Liver (tissue), 9 donors: ENCODE data around the gene TNFSF10. TPM values are rescaled to one million over a fixed set of nuclear protein-coding genes. Genes with fewer than 3 reads are reported as not detected.
A peak's percentile ranks its signal among the peaks of the same experiment; 100 is the strongest.

Experiments
- DNase-seq: peaks from one replicate; pipeline ENCODE4 v3.0.0-alpha.2; 2017; ENCODE audit warnings: low spot score
- H3K27ac ChIP-seq, 2 donors: one replicate each; pipeline ENCODE4 v1.7.0; 2013; ENCODE audit warnings: inconsistent platforms in 2 of 2, low read length in 2 of 2, control low read depth in 1 of 2, low read depth in 1 of 2, mild to moderate bottlenecking in 1 of 2
- H3K27me3 ChIP-seq, 4 donors: one replicate each; pipeline versions ENCODE4 v1.6.1 to v1.7.0; 2013; ENCODE audit warnings: low read length in 3 of 4, inconsistent platforms in 1 of 4, mild to moderate bottlenecking in 1 of 4, moderate library complexity in 1 of 4; ENCODE audit not compliant: control insufficient read depth in 4 of 4, insufficient read depth in 4 of 4
- H3K36me3 ChIP-seq, 4 donors: one replicate each; pipeline versions ENCODE4 v1.6.1 to v1.7.0; 2013; ENCODE audit warnings: low read length in 3 of 4, mild to moderate bottlenecking in 3 of 4, low read depth in 1 of 4, moderate library complexity in 1 of 4; ENCODE audit not compliant: control insufficient read depth in 4 of 4, insufficient read depth in 3 of 4
- H3K4me1 ChIP-seq, 4 donors: one replicate each; pipeline versions ENCODE4 v1.6.1 to v1.7.0; 2013; ENCODE audit warnings: low read length in 3 of 4, mild to moderate bottlenecking in 3 of 4, moderate library complexity in 1 of 4; ENCODE audit not compliant: control insufficient read depth in 4 of 4, insufficient read depth in 4 of 4
- H3K4me3 ChIP-seq, 3 donors: one replicate each; pipeline versions ENCODE4 v1.6.1 to v1.7.0; 2013; ENCODE audit warnings: low read length in 3 of 3, control low read depth in 1 of 3, low read depth in 1 of 3, mild to moderate bottlenecking in 1 of 3
- H3K9ac ChIP-seq, 2 donors: one replicate each; pipeline ENCODE4 v1.7.0; 2013; ENCODE audit warnings: low read length in 2 of 2, mild to moderate bottlenecking in 2 of 2, moderate library complexity in 2 of 2, control low read depth in 1 of 2, low read depth in 1 of 2
- H3K9me3 ChIP-seq, 4 donors: one replicate each; pipeline versions ENCODE4 v1.6.1 to v1.7.0; 2013; ENCODE audit warnings: low read length in 3 of 4; ENCODE audit not compliant: control insufficient read depth in 4 of 4
- EGR1 ChIP-seq, 2 donors: IDR thresholded peaks; 2 replicates each; pipeline ENCODE4 v1.6.1; 2016 to 2018; ENCODE audit warnings: antibody characterized with exemption in 2 of 2, low read depth in 2 of 2
- FOXA1 ChIP-seq: IDR thresholded peaks from 2 replicates; pipeline ENCODE4 v1.6.1; 2016; ENCODE audit warnings: antibody characterized with exemption
- FOXA2 ChIP-seq: IDR thresholded peaks from 2 replicates; pipeline ENCODE4 v1.6.1; 2016; ENCODE audit warnings: antibody characterized with exemption
- GABPA ChIP-seq, 2 donors: IDR thresholded peaks in 1 of 2; conservative IDR thresholded peaks in 1 of 2; 2 replicates each; pipeline ENCODE4 v1.6.1; 2016; ENCODE audit warnings: antibody characterized with exemption in 2 of 2, mild to moderate bottlenecking in 1 of 2, moderate library complexity in 1 of 2
- HNF4A ChIP-seq, 2 donors: conservative IDR thresholded peaks; 2 replicates each; pipeline ENCODE4 v1.6.1; 2016; ENCODE audit warnings: antibody characterized with exemption in 2 of 2, mild to moderate bottlenecking in 2 of 2
- HNF4G ChIP-seq: IDR thresholded peaks from 2 replicates; pipeline ENCODE4 v1.6.1; 2016; ENCODE audit warnings: antibody characterized with exemption
- JUND ChIP-seq, 2 donors: IDR thresholded peaks; 2 replicates each; pipeline ENCODE4 v1.6.1; 2016; ENCODE audit warnings: antibody characterized with exemption in 2 of 2
- NR2F2 ChIP-seq: IDR thresholded peaks from 2 replicates; pipeline ENCODE4 v1.6.1; 2016; ENCODE audit warnings: antibody characterized with exemption
- RAD21 ChIP-seq, 2 donors: IDR thresholded peaks; 2 replicates each; pipeline ENCODE4 v1.6.1; 2016; ENCODE audit warnings: antibody characterized with exemption in 2 of 2, mild to moderate bottlenecking in 2 of 2
- RXRA ChIP-seq, 2 donors: IDR thresholded peaks; 2 replicates each; pipeline ENCODE4 v1.6.1; 2017 to 2018; ENCODE audit warnings: antibody characterized with exemption in 2 of 2, mild to moderate bottlenecking in 1 of 2
- SP1 ChIP-seq: IDR thresholded peaks from 2 replicates; pipeline ENCODE4 v1.6.1; 2018; ENCODE audit warnings: antibody characterized with exemption, mild to moderate bottlenecking
- TAF1 ChIP-seq: conservative IDR thresholded peaks from 2 replicates; pipeline ENCODE4 v1.6.1; 2016; ENCODE audit warnings: antibody characterized with exemption, mild to moderate bottlenecking
- WGBS: extraction: QIAGEN DNeasy Blood & Tissue Kit; methylation state at CpG from one replicate; pipeline ENCODE4 v1.1.7; 2013; 5-methylcytosine and 5-hydroxymethylcytosine counted together
- polyA plus RNA-seq, 2 donors: library from polyadenylated mRNA; stranded (reverse) in 1 of 2; unstranded in 1 of 2; fragments of 200-250 nt in 1 of 2; fragments of >200 nt in 1 of 2; fragmentation: Nextera tagmentation in 1 of 2; extraction: Ambion mirVana in 1 of 2; gene quantifications; one replicate each; pipeline versions ENCODE4 v1.2.1 to v1.2.3, GENCODE V29; 2013 to 2015
- total RNA-seq, 2 donors: library from RNA; depleted of rRNA; stranded (reverse); fragments of >200 nt; gene quantifications; one replicate each; pipeline ENCODE4 v1.2.3, GENCODE V29; 2014
- TF ChIP-seq, protein P1 (sequence below): IDR thresholded peaks from 2 replicates; pipeline ENCODE4 v1.6.1; 2016; ENCODE audit warnings: antibody characterized with exemption, mild to moderate bottlenecking
- TF ChIP-seq, protein P2 (sequence below): IDR thresholded peaks from 2 replicates; pipeline ENCODE4 v1.6.1; 2016; ENCODE audit warnings: antibody characterized with exemption
- TF ChIP-seq, protein P3 (sequence below): fragments of 150-350 bp; IDR thresholded peaks from 2 replicates; pipeline ENCODE4 v1.5.1; 2017; ENCODE audit warnings: improper control_type of control experiment, low read depth, low read length; ENCODE audit not compliant: missing input control
- TF ChIP-seq, protein P4 (sequence below): IDR thresholded peaks from 2 replicates; pipeline ENCODE4 v1.6.1; 2016; ENCODE audit warnings: antibody characterized with exemption
- donor health status: healthy.
- donor health status: healthy.
- donor health status: healthy.
- donor health status: healthy.
- donor health status: healthy.

TNFSF10 gene
- total and polyA plus RNA-seq, 4 donors = 16.2 to 67.1 (median 37.5) TPM

DNA sequence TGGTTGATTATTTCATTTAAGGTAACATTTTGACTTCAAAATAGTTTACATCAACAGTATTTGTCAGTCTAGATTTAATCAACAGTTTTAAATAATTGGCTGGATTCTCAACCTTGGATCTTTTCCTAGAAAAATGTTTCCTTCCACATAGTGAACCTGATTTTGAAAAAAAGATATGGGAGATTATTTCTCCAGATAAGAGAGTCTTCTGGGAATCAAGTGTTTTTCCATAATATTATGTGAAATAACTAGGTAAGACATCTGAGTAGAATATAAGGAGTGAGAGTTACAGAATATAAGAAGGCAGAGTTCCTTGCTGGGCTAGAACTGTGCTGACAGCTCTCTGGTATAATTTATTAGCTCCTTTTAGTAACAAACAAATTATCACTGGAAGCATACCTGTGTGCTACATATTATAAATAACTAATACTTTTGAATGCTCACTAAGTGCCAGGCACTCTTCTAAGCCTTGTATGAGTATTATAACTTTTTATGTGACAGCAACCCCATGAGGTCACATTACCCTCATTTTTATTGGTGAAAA is 18.8 kb upstream of the TNFSF10 start:
- Histone ChIP-seq H3K9ac (peak overlapping the region in 1 of 2 donors; percentile 16), H3K36me3 (no peaks in the 10 kb centered on the region), H3K27me3 (no peaks in the 10 kb centered on the region), H3K4me3 (no peak overlapping the region), H3K27ac (peak overlapping the region; percentile 66 to 85), H3K9me3 (no peaks in the 10 kb centered on the region), H3K4me1 (peaks cover 0 to 26% (median 11%) of the 10 kb centered on the region in 4 donors)
- no peak for DNase-seq
- TF ChIP-seq GABPA (IDR thresholded peaks at IDR 0.05 in 1 of 2, conservative IDR thresholded peaks at IDR 0.05 in 1 of 2) (no peak), EGR1 (IDR thresholded peaks at IDR 0.05; ENCODE audit: low read depth in 2 of 2) (no peak), TAF1 (no peak), FOXA1 (no peak), RAD21 (IDR thresholded peaks at IDR 0.05) (no peak), NR2F2 (no peak), JUND (IDR thresholded peaks at IDR 0.05) (no peak), SP1 (no peak)
- TF ChIP-seq, protein P1, sequence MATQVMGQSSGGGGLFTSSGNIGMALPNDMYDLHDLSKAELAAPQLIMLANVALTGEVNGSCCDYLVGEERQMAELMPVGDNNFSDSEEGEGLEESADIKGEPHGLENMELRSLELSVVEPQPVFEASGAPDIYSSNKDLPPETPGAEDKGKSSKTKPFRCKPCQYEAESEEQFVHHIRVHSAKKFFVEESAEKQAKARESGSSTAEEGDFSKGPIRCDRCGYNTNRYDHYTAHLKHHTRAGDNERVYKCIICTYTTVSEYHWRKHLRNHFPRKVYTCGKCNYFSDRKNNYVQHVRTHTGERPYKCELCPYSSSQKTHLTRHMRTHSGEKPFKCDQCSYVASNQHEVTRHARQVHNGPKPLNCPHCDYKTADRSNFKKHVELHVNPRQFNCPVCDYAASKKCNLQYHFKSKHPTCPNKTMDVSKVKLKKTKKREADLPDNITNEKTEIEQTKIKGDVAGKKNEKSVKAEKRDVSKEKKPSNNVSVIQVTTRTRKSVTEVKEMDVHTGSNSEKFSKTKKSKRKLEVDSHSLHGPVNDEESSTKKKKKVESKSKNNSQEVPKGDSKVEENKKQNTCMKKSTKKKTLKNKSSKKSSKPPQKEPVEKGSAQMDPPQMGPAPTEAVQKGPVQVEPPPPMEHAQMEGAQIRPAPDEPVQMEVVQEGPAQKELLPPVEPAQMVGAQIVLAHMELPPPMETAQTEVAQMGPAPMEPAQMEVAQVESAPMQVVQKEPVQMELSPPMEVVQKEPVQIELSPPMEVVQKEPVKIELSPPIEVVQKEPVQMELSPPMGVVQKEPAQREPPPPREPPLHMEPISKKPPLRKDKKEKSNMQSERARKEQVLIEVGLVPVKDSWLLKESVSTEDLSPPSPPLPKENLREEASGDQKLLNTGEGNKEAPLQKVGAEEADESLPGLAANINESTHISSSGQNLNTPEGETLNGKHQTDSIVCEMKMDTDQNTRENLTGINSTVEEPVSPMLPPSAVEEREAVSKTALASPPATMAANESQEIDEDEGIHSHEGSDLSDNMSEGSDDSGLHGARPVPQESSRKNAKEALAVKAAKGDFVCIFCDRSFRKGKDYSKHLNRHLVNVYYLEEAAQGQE = no peak
- TF ChIP-seq, protein P2, sequence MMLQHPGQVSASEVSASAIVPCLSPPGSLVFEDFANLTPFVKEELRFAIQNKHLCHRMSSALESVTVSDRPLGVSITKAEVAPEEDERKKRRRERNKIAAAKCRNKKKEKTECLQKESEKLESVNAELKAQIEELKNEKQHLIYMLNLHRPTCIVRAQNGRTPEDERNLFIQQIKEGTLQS = no peak

DNA sequence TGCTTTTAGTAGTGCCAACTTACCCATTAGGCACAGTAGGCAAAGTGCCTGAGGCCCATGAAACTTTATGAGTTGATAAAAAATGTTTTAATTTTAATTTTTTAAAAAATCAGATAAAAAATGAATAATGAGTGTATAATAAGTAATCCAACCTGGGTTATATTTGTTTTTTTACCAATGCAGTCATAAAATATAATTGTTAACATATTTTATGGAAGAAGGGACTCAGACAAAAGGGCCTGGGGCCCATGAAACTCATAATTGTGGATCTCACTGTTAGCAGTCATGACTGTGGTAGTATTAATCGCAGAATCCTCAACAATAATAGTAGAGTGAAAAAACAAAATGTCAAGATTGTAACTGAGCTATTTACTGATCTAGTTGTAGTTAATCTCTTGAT is 16.8 kb upstream of the TNFSF10 start:
- no peak overlapping the region for H3K9ac ChIP-seq
- DNase-seq = no peak
- no peaks in the 10 kb centered on the region for H3K36me3 ChIP-seq
- TF ChIP-seq FOXA2 (no peak), EGR1 (IDR thresholded peaks at IDR 0.05; ENCODE audit: low read depth in 2 of 2) (no peak), JUND (IDR thresholded peaks at IDR 0.05) (no peak), FOXA1 (no peak), GABPA (IDR thresholded peaks at IDR 0.05 in 1 of 2, conservative IDR thresholded peaks at IDR 0.05 in 1 of 2) (no peak), HNF4A (conservative IDR thresholded peaks at IDR 0.05) (no peak)
- TF ChIP-seq, protein P2 = no peak
- H3K27me3 ChIP-seq = no peaks in the 10 kb centered on the region
- peak overlapping the region in 1 of 2 donors; percentile 26 for H3K27ac ChIP-seq
- H3K9me3 ChIP-seq = no peaks in the 10 kb centered on the region
- H3K4me3 ChIP-seq = no peak overlapping the region
- WGBS = 94% methylated on average over 1 of the region's 1 CpG
- H3K4me1 ChIP-seq = peaks cover 0 to 23% (median 8%) of the 10 kb centered on the region in 4 donors

DNA sequence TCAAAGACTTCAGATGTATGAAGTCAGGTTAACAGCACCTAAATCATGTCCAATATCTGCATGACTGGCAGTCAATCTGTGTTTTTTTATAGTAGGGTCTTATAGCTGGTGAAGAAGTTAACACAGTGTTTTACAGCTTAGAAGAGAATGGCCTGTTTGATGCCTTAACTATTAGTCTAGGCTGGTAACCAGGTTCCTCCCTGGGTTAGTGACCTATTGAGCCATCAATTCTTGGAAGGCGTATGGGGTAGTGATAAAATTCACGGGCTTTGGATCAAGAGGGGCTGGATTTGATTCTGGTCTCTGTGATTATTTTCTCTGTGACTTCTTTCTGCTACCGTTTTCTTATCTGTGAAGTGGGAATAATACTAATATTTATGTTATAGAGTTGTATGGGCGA is 16.0 kb upstream of the TNFSF10 start:
- DNase-seq = no peak
- H3K4me1 ChIP-seq = peaks cover 0 to 23% (median 8%) of the 10 kb centered on the region in 4 donors
- no peak overlapping the region for H3K9ac ChIP-seq
- H3K36me3 ChIP-seq = no peaks in the 10 kb centered on the region
- H3K9me3 ChIP-seq = no peaks in the 10 kb centered on the region
- TF ChIP-seq, protein P3, sequence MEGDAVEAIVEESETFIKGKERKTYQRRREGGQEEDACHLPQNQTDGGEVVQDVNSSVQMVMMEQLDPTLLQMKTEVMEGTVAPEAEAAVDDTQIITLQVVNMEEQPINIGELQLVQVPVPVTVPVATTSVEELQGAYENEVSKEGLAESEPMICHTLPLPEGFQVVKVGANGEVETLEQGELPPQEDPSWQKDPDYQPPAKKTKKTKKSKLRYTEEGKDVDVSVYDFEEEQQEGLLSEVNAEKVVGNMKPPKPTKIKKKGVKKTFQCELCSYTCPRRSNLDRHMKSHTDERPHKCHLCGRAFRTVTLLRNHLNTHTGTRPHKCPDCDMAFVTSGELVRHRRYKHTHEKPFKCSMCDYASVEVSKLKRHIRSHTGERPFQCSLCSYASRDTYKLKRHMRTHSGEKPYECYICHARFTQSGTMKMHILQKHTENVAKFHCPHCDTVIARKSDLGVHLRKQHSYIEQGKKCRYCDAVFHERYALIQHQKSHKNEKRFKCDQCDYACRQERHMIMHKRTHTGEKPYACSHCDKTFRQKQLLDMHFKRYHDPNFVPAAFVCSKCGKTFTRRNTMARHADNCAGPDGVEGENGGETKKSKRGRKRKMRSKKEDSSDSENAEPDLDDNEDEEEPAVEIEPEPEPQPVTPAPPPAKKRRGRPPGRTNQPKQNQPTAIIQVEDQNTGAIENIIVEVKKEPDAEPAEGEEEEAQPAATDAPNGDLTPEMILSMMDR = no peak
- TF ChIP-seq EGR1 (IDR thresholded peaks at IDR 0.05; ENCODE audit: low read depth in 2 of 2) (no peak), FOXA2 (no peak), RXRA (IDR thresholded peaks at IDR 0.05) (no peak), FOXA1 (no peak), TAF1 (no peak), GABPA (IDR thresholded peaks at IDR 0.05 in 1 of 2, conservative IDR thresholded peaks at IDR 0.05 in 1 of 2) (no peak), HNF4G (no peak), JUND (IDR thresholded peaks at IDR 0.05) (no peak)
- TF ChIP-seq, protein P1 = no peak
- TF ChIP-seq, protein P4, sequence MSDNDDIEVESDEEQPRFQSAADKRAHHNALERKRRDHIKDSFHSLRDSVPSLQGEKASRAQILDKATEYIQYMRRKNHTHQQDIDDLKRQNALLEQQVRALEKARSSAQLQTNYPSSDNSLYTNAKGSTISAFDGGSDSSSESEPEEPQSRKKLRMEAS = no peak
- H3K4me3 ChIP-seq = no peak overlapping the region
- H3K27me3 ChIP-seq = no peaks in the 10 kb centered on the region
- WGBS = 65% methylated on average over 4 of the region's 4 CpGs
- peak overlapping the region; percentile 13 to 45 for H3K27ac ChIP-seq
